GM18511 (cell line): Measurements from ENCODE around the gene SLC7A6OS.

ENCODE experiments used
- ATAC-seq: cut with Tn5 transposase; IDR thresholded peaks from one replicate; pipeline ENCODE4 v1.9.1; 2021; ENCODE audit warnings: mild to moderate bottlenecking, moderate library complexity; ENCODE audit not compliant: unreplicated experiment

Gene SLC7A6OS

DNA sequence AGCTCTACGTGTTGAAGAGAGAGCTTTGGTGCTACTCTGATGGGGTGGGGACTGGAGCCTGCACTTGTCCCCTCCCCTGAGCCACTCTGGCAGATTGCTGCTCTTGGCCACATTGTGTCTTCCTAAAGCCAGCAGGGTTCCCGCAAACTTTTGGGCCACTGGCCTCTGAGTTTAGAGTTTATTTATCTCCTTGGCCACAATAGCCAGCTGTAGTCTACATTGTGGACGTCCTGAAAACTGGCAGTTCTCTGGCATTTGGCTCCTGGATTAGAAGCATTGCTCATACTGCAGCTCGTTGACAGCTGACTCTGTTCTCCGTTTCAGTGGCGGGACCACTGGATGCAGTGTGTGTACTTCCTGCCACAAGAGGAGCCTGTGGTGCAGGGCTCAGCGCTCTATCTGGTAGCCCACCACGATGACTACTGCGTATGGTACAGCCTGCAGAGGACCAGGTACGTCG, 34.6 kb upstream of the SLC7A6OS start:
- ATAC-seq = no peak

DNA sequence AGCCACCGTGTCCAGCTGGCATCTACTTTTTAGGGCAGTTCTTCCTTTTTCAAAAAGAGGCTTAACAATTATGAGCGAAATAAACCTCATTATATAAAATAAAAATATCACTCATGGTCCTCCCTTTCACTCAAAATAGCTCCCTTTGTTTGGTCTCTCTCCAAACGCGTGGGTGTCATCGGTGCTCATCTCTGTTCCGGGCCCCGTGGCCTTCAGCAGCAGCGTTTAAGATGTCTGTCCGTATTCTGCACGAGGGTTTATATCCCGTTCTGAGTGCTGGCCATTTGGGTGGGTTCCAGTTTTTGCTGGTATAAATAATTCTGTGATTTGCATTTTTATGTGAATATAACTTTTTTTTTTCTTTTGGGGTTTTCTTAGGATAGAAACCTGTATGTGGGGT, 33.5 kb upstream of the SLC7A6OS start:
- no peak for ATAC-seq

DNA sequence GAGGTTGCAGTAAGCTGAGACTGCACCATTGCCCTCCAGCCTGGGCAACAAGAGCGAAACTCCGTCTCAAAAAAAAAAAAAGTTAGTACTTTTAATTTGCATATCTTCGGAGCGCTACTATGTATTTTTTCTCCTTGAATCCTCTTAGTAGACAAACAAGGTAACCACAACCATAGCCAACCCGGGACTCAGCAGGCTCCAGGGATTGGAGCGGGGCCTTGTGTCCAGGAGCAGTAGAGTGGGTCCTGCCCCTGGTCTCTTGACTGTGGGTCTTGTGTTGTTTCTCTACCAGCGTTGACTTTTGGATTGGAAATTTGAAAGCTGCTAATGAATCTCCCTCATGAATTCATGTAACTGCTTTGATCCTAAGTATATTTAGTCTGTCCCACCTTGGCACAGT, 32.4 kb upstream of the SLC7A6OS start:
- no peak for ATAC-seq

DNA sequence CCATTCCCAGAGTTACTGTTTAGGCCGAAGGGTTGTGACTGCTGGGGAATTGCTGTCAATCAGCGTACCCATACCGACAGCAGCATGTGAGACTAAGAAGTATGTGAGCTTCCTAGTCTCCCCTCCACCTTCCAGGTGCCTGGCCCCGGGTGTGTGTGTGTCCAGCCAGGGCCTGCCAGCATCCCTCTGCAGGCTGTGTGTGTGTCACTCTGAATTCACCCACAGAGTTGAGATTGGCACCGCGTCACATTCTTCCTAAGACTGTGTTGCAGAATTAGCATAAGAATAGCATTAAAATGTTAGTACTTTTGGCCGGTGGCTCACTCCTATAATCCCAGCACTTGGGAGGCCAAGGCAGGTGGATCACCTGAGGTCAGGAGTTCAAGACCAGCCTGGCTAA, 31.9 kb upstream of the SLC7A6OS start:
- ATAC-seq = no peak

DNA sequence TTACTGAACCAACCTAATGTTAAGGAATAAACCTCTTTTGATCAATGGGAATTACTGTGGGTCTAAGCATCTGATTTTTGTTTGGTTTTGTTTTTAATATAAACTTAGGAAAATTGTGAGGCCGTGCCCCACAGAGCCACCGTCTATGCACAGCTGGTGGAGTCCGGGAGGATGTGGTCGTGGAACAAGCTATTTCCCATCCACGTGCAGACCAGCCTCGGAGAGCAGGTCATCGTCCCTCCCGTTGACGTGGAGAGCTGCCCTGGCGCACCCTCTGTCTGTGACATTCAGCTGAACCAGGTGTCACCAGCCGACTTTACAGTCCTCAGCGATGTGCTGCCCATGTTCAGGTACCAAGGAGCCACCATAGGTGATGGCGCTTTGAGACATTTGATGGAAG, 28.5 kb upstream of the SLC7A6OS start:
- no peak for ATAC-seq

DNA sequence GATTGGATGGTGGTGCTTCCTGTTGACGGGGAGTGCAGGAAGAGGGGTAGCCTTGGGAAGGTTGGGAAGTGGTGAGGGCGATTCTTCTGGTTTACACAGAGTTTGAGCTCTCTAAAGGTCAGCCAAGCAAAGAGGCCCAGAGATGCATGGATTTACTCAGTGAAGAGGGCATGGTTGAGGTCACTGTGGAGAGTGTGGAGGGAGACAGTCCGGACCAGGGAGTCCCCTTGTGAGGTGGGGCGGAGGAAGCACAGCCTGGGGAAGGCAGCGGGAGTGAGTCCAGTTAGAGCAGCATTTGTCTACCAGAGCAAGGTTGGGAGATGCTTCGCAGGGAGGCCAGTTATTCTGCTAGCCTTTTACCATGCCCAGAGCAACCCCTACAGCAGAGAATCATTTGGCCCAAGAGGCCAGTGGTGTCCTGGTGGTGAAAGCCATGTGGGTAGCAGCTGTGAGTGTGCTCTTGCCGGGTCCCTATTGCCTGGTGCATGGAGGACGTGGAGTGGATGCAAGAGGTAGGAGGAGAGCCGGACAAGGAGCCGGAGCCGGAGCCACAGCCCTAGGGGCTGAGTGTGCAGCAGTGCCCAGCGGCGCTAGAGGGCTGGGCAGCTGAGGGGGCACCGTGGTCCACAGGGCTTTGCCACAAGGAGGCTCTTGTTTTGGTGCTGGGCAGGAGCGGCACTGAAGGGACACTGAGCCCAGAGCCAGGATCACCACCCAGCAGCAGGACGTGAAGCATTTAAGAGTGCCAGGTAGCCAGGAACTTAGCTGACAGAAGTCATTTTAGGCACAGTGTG, 27.8 kb upstream of the SLC7A6OS start:
- no peak for ATAC-seq

DNA sequence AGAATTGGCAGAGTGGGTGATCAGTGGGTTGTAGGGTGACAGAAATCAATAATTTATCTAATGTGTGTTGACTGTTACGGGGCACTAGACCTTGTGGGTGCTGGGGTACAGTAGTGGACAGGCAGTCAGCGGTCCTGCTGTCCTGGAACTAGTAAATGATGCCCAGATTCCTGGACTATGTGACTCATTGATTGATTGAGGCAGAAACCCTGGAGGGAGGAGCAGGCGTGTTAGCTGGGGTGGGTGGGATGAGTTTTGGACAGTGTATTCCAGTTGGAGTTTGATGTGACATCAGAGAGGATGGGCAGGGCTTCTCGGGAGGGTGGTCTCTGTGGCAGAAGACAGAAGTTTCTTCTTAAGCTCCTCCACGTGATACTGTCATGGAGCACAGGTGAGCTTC, 24.4 kb upstream of the SLC7A6OS start:
- no peak for ATAC-seq

DNA sequence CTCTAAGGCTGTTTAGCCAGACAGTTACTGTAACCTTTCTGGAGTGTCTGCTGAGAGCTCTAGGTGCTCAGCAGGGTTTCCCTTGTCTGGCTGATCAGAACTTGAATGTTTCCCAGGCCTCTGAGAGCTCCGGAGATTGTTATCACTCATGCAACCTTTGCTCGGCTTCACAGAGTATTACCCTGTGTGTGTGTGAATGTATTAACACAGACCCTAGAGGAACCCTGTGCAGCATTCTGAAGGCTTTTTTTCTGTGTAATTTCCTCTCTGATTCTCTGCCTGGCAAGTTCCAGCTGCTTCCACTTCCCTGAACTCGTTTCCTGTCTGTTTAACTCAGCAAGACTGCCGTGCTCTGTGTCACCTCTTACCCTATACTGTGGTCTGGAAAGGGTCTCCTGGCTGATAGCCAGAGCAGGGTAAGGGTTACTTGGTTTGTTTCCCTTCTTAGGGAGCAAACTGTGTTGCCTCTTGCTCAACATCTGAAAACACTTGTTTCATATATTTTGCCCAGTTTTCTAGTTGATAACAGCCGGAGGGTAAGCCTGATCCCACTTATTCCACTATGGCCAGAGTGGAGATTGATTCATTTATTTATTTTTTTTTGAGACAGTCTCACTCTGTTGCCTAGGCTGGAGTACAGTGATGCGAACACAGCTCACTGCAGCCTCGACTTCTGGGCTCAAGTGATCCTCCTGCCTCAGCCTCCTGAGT, 21.8 kb upstream of the SLC7A6OS start:
- ATAC-seq = no peak

DNA sequence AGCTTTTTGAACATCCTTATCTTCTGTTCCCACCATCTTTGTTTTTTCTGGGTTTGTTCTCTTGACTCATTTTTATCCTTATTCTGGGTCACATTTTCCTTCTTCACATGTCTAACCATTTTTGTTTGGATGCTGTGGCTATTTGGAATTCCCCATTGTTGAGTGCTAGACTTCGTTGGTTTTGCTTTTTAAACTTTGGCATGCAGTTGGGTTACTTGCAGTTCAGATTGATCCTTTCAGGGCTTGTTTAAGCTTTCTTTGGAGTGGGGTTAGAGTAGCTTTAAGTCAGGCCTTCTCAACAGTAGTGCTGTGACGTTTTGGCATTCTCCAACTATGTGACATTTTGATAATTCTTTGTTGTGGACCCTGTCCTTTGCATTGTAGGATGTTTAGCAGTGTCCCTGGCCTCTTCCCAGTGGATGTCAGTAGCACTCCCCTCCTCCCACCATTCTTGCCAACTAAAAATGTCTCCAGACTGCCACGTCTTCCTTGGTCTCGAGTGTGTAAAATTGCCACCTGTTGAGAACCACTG, 21.2 kb upstream of the SLC7A6OS start:
- ATAC-seq = no peak

DNA sequence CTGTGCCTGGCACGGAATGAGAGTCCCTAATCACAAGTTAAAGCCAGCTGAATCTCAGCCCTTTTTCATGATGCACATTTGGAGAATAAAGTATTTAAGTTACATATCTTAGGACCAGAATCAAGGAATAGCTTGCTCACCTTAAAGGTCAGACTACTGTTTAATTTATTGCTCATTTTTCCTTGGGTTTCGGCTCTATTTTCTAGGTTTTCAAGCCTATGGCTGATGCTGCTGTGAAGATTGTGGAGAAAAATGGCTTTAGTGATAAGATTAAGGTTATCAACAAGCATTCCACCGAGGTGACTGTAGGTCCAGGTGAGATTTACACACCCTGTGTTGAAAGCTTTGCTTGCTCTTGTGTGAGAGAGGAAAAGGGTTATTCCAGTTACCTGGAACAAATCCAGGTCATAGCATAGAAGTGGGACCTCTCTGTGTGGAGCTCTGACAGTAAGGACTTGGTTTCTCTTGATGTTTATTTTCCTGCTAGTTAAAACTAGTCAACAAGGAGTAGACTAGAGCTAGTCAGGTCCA, 18.2 kb upstream of the SLC7A6OS start:
- ATAC-seq = no peak

DNA sequence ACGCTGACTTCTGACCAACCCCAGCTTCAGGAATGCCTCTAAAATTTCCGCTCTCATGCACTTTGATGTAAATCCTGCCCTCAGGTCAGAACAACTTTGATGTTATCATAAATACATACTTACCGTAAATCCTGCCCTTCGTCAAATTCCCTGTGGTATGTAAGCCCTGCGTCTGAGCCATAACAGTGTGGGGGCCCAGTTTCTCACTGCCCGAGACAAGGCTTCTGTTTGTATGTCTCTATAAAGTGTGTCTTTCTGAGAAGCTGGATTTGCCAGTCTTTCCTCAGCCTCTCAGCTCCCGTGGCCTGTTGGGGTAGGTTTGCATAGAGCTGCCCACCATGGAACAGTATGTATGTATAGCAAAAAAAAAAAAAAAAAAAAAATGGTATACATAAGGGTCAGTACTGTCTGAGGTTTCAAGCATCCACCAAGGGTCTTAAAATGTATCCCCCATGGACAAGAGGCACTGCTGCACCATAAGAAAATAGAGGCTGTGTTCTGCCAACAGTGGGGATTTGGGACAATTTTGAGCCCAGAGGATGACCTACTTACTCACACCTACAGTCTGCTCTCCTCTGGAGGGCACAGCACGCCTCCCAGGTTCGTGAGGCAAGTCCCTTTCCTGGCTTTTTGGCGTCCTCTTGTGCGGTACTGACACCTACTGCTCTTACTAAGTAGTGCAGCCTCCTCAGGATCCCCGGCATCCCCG, 17.6 kb upstream of the SLC7A6OS start:
- ATAC-seq = peak; percentile 77

DNA sequence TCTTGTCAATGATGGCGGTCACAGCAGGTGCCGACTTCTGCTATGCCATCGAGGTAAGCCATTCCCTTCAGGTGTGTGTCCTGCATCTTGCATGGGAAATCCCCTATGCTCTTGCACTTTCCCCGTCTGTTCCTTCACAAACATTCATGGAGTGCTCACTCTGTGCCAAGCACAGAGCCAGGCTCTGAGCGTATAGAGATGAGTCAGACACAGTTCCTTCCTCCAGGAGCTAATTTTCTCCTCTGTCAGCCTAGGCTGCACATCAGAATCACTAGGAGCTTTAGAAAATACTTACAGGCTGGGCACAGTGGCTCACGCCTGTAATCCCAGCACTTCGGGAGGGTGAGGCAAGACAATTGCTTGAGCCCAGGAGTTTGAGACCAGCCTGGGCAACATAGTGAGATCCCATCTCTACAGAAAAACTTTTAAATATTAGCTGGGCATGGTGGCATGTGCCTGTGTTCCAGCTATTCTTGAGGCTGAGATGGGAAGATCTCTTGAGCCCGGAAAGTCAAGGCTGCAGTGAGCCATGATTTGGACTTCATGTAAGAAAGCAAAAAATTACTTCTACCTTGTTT, 14.1 kb upstream of the SLC7A6OS start:
- no peak for ATAC-seq

DNA sequence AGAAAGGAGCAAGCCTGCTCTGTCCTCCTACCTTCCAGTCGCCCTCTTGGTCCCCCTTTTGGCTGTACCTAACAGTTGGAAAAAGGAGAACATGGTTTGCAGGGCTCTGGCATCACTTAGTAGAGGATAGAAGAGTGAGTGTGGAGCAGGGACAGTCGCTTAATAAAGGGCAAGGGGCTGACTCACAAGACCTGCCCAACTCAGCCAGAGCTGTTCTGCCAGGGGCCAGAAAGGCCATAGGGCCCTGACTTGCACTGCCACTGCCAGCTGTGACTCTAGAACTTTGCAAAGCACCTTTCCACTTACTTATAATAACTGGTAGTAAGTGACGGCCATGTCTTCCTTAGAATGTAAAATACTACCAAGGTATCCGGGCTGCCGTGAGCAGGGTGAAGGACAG, 13.6 kb upstream of the SLC7A6OS start:
- ATAC-seq = no peak

DNA sequence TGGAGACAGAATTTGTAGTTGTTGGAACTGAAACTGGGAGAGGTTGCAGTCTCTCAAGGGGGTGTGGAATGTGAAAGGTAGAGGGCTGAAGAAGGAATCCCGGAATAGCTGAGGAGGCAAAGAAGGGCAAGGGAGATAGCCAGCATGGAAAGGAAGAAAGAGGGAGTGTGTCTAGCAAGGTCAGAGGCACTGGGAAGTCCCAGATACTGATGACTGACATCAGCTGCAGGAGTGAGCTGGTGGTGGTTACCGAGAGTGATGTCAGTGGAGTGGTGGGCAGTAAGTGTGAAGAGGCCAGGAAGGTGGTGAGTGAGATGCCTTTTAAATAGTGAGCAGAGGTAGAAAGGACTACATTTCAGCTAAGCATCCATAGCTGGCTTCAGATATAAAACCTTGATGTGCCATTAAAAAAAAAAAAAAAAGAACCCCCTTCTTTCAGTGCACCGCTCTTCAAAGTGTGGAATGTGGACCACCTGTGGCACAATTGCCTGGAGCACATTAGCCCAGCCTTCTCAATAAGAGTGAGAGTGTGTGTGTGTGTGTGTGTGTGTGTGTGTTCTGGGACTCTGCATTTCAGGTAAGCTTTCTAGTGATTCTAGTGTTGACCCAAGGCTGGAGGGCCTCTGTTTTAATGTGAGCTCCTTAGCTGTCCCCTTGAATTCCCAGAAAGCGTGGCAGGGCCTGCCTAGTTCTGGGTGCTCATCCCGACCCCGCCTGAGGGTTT, 8.6 kb upstream of the SLC7A6OS start:
- ATAC-seq = peak; percentile 55

DNA sequence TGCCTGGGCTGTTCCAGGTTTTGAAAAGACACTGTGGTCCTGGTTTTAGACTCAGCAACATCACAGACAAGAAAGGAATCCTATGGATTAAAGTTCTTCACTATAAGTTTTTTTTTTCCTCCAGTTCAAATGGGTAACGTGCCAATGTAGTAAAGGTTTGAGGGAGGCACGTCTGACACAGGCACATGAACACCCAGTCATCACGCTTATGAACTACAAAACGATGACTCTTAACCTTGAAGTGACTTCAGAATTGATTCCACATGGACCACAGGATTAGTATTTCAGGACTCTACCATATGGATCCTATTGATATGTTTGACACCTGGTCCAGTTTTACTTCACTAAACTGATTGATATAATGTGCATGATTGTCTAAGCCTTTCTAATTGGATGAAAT, 2.4 kb upstream of the SLC7A6OS start:
- no peak for ATAC-seq

DNA sequence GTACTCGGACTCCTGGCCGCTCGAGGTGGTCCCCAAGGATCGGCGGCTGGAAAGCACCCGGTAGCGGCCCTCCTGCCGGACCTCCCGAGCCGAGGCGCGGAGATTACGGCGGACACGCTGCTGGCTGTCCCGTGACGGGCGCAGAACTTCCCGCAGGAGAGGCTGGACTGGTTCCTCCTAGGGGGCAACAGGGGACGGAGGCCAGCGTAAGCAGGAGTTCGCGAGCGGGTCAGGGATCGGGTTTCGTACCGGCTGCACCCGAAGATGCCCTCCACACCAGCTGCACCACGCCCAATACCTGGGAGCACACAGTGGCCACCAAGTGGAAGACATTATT, 341 bp downstream of the SLC7A6OS start:
- ATAC-seq = peak; percentile 3

DNA sequence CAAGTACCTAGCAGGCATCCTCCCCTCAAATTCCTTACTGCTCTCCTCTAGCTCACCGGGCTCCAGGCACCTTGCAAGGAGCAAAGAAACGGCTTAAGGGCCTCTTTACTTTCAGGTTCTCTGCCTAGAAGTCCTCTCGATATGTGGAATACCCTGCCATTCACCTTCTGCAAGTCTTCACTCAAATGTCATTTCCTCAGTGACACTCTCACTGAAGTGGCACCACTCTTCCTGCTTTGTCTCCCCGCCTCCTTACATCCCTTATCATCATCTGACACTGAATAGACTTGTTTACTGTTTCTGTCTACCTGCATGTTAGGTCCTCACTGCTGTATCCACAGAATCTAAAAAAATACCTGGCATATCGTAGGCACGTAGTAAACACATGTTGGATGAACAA, 947 bp downstream of the SLC7A6OS start:
- ATAC-seq = no peak

DNA sequence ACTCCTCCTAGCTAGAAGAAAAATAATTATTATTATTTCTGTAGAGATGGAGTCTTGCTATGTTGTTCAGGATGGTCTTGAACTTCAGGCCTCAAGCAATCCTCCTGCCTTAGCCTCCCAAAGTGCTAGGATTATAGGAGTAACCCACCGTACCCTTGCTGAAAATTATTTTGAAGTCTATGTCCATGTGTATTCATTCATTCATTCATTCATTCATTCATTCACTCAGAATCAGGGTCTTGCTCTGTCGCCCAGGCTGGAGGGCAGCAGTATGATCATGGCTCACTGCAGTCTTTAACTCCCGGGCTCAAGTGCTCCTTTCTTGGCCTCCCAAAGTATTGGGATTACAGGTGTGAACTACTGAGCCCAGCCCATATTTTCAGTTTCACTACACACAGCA, 4.1 kb downstream of the SLC7A6OS start:
- no peak for ATAC-seq

DNA sequence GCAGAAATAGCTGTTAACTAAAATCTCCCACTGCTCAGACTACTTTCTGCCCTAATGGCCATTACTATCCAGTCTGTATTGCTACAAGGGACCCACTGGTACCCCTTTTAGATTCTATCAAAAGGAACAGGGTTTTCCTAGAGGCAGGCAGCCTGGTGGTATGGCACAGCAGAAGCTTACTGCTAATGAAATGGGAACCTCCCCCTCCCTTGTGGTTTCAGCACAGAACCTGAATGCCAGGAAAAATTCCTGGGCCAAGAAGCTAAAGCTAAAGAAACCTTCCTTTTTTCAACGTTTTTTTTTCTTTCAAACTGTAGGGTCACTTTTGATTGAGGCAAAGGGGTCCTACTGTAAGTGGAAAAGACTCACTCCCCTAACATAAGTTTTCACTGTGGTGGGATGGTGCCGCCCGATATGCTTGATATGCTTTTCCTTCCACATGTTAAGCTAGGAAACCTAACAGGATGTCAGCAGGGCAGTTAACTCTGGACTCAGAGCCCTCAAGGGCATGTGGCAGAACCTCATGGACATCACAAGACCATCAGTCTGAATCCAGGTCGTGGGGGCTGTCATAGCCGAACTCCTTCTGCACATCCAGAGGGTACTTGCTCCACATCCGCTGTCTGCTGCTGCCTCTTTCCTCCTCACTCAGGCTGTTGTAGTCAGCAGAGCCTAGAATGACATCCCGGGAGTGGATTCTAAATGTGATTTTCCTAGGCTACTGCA, 9.8 kb downstream of the SLC7A6OS start:
- no peak for ATAC-seq
